IMR-90 (cell line): Measurements from ENCODE around the gene ADCK2. TPM values are rescaled to one million over a fixed set of nuclear protein-coding genes. Genes with fewer than 3 reads are reported as not detected.

Experiments used
- ATAC-seq: fragments of 200-7000 bp; cut with Tn5 transposase; 2 replicates; pipeline ENCODE4 v1.9.1; 2020; ENCODE audit warnings: low read depth, mild to moderate bottlenecking, moderate library complexity
- BruUV-seq: library from RNA; stranded (reverse); fragments of 400-500 nt; replicated peaks from 2 replicates; lab custom pipeline; 2021; lab: Mats Ljungman, UMichigan
- CTCF ChIA-PET: fragments of 300-600 bp; formaldehyde crosslinking; extraction: SDS; loops from one replicate; lab custom pipeline; 2021; ENCODE audit warnings: antibody characterized with exemption; lab: Yijun Ruan, JAX
- POLR2A ChIA-PET: fragments of 300-600 bp; sonication (Branson Sonifier 250); formaldehyde crosslinking; loops from one replicate; lab custom pipeline; 2022; ENCODE audit warnings: antibody characterized with exemption; ENCODE audit not compliant: unreplicated experiment; lab: Charles Lee
- DNase-seq: peaks from one replicate; pipeline ENCODE4 v3.0.0; 2013
- H2AFZ ChIP-seq: replicated peaks from 2 replicates; pipeline ENCODE3; 2013; ENCODE audit warnings: low read length, mild to moderate bottlenecking; ENCODE audit not compliant: poor library complexity
- H2AK5ac ChIP-seq: 2 replicates; pipeline ENCODE4 v1.6.1; 2013; ENCODE audit warnings: low read depth, low read length, inconsistent platforms
- H2AK9ac ChIP-seq: replicated peaks from 2 replicates; pipeline ENCODE3; 2013; ENCODE audit warnings: mild to moderate bottlenecking, low read depth, low read length, moderate library complexity; ENCODE audit not compliant: poor library complexity
- H2BK120ac ChIP-seq: 2 replicates; pipeline ENCODE4 v1.6.1; 2013; ENCODE audit warnings: low read depth, low read length, inconsistent platforms
- H2BK15ac ChIP-seq: 3 replicates; pipeline ENCODE4 v1.6.1; 2013; ENCODE audit warnings: low read depth, low read length, inconsistent platforms
- H2BK20ac ChIP-seq: 2 replicates; pipeline ENCODE4 v1.6.1; 2013; ENCODE audit warnings: low read depth, mild to moderate bottlenecking, inconsistent platforms, low read length, moderate library complexity
- H2BK5ac ChIP-seq: 2 replicates; pipeline ENCODE4 v1.6.1; 2013; ENCODE audit warnings: mild to moderate bottlenecking, low read depth, low read length, inconsistent platforms; ENCODE audit not compliant: poor library complexity, severe bottlenecking
- H3K14ac ChIP-seq: replicated peaks from 2 replicates; pipeline ENCODE4 v1.6.1; 2013; ENCODE audit warnings: low read depth, low read length, inconsistent platforms
- H3K18ac ChIP-seq: 2 replicates; pipeline ENCODE4 v1.6.1; 2013; ENCODE audit warnings: low read depth, low read length, control low read depth
- H3K23ac ChIP-seq: 2 replicates; pipeline ENCODE4 v1.6.1; 2013; ENCODE audit warnings: low read depth, low read length, inconsistent platforms
- H3K27ac ChIP-seq: 2 replicates; pipeline ENCODE4 v1.5.1; 2013; ENCODE audit warnings: mild to moderate bottlenecking, control low read depth, low read length; ENCODE audit not compliant: insufficient read depth
- H3K27me3 ChIP-seq: 2 replicates; pipeline ENCODE4 v1.6.1; 2013; ENCODE audit warnings: low read length; ENCODE audit not compliant: control insufficient read depth, insufficient read depth
- H3K36me3 ChIP-seq: 2 replicates; pipeline ENCODE4 v1.6.1; 2013; ENCODE audit warnings: low read length, mixed read lengths; ENCODE audit not compliant: control insufficient read depth, insufficient read depth
- H3K4ac ChIP-seq: 2 replicates; pipeline ENCODE4 v1.6.1; 2013; ENCODE audit warnings: low read depth, low read length, inconsistent platforms
- H3K4me1 ChIP-seq: 2 replicates; pipeline ENCODE4 v1.6.1; 2013; ENCODE audit warnings: low read length, mixed read lengths; ENCODE audit not compliant: control insufficient read depth, insufficient read depth
- H3K4me2 ChIP-seq: 2 replicates; pipeline ENCODE4 v1.6.1; 2013; ENCODE audit warnings: low read depth, mild to moderate bottlenecking, control low read depth, low read length, moderate library complexity
- H3K4me3 ChIP-seq: 2 replicates; pipeline ENCODE4 v1.5.1; 2013; ENCODE audit warnings: low read depth, mild to moderate bottlenecking, control low read depth, low read length, moderate library complexity; ENCODE audit not compliant: insufficient read depth
- H3K56ac ChIP-seq: 2 replicates; pipeline ENCODE4 v1.6.1; 2013; ENCODE audit warnings: low read length, inconsistent platforms; ENCODE audit not compliant: insufficient read depth; ENCODE audit errors: extremely low read depth
- H3K79me1 ChIP-seq, 2 experiments: 2 replicates each; pipeline ENCODE4 v1.6.1; 2013; ENCODE audit warnings: low read length in 2 of 2, inconsistent platforms in 1 of 2, low read depth in 1 of 2
- H3K9ac ChIP-seq: 2 replicates; pipeline ENCODE4 v1.6.1; 2013; ENCODE audit warnings: low read depth, low read length, control low read depth
- H3K9me1 ChIP-seq: 2 replicates; pipeline ENCODE4 v1.6.1; 2013; ENCODE audit warnings: low read length, inconsistent platforms; ENCODE audit not compliant: insufficient read depth
- H3K9me3 ChIP-seq: 2 replicates; pipeline ENCODE4 v1.6.1; 2013; ENCODE audit warnings: low read length; ENCODE audit not compliant: control insufficient read depth, insufficient read depth
- H4K20me1 ChIP-seq: 2 replicates; pipeline ENCODE4 v1.6.1; 2013; ENCODE audit warnings: low read length, inconsistent platforms; ENCODE audit not compliant: insufficient read depth
- H4K5ac ChIP-seq: 2 replicates; pipeline ENCODE4 v1.6.1; 2013; ENCODE audit warnings: mild to moderate bottlenecking, low read depth, low read length, control low read depth
- H4K8ac ChIP-seq, 2 experiments: 2 replicates each; pipeline ENCODE4 v1.6.1; 2013; ENCODE audit warnings: low read depth in 2 of 2, low read length in 2 of 2, control low read depth in 1 of 2, inconsistent platforms in 1 of 2
- H4K91ac ChIP-seq: 2 replicates; pipeline ENCODE4 v1.6.1; 2013; ENCODE audit warnings: low read depth, low read length, inconsistent platforms; ENCODE audit not compliant: insufficient read depth
- BHLHE40 ChIP-seq: fragments of 150-350 bp; IDR thresholded peaks from 2 replicates; pipeline ENCODE4 v1.6.1; 2016; ENCODE audit warnings: mild to moderate bottlenecking, low read depth, low read length
- CEBPB ChIP-seq: IDR thresholded peaks from 2 replicates; pipeline ENCODE4 v1.6.1; 2012; ENCODE audit warnings: low read depth, low read length, improper control_type of control experiment
- FOS ChIP-seq: fragments of 150-350 bp; IDR thresholded peaks from 2 replicates; pipeline ENCODE4 v1.6.1; 2016; ENCODE audit warnings: low read depth, low read length
- MAZ ChIP-seq: IDR thresholded peaks from 2 replicates; pipeline ENCODE4 v1.6.1; 2012; ENCODE audit warnings: low read depth, mild to moderate bottlenecking, low read length, improper control_type of control experiment, moderate library complexity, borderline replicate concordance
- MXI1 ChIP-seq: IDR thresholded peaks from 2 replicates; pipeline ENCODE4 v1.6.1; 2012; ENCODE audit warnings: low read depth, mild to moderate bottlenecking, low read length, moderate library complexity, borderline replicate concordance
- NFE2L2 ChIP-seq: fragments of 150-350 bp; IDR thresholded peaks from 2 replicates; pipeline ENCODE4 v1.6.1; 2016; ENCODE audit warnings: low read depth, mild to moderate bottlenecking, low read length
- RAD21 ChIP-seq: IDR thresholded peaks from 2 replicates; pipeline ENCODE4 v1.6.1; 2012; ENCODE audit warnings: low read length, improper control_type of control experiment
- RCOR1 ChIP-seq: IDR thresholded peaks from 2 replicates; pipeline ENCODE4 v1.6.1; 2012; ENCODE audit warnings: mild to moderate bottlenecking, low read length, improper control_type of control experiment; ENCODE audit not compliant: insufficient replicate concordance
- RFX5 ChIP-seq: IDR thresholded peaks from 2 replicates; pipeline ENCODE4 v1.8.0; 2012; ENCODE audit warnings: low read depth, mild to moderate bottlenecking, low read length, moderate library complexity
- WGBS, 2 experiments: methylation state at CpG; one replicate each; pipeline versions ENCODE4 v1.1.5 to v1.1.7; 2013; ENCODE audit warnings: missing lambda C conversion rate in 2 of 2; ENCODE audit not compliant: insufficient read length in 1 of 2; ENCODE audit errors: extremely low coverage in 2 of 2; 5-methylcytosine and 5-hydroxymethylcytosine counted together
- dilution Hi-C: fragments of 300-500 bp; cut with HindIII; formaldehyde crosslinking; loops from one replicate; pipeline ENCODE4 v1.14.3; 2018; ENCODE audit warnings: low sequenced_read_pairs; ENCODE audit not compliant: unreplicated experiment
- in situ Hi-C: fragments of 300-500 bp; cut with MboI; formaldehyde crosslinking; loops from 3 replicates; pipeline ENCODE4 v1.14.3; 2019; ENCODE audit warnings: low sequenced_read_pairs, inconsistent platforms, mixed read lengths
- intact Hi-C: fragments of 100-400 bp; cut with micrococcal nuclease; formaldehyde crosslinking; loops from 2 replicates; pipeline ENCODE4 v1.10.0; 2022
- polyA plus RNA-seq, 3 experiments: library from polyadenylated mRNA; depleted of rRNA; stranded (reverse); fragments of >200 nt; gene quantifications; 2 replicates each; pipeline ENCODE4 v1.2.3, GENCODE V29; 2012; ENCODE audit warnings: low replicate concordance in 1 of 3
- total RNA-seq: library from RNA; depleted of rRNA; stranded (reverse); fragments of >200 nt; gene quantifications from 2 replicates; pipeline ENCODE4 v1.2.3, GENCODE V29; 2012
- TF ChIP-seq, protein P1 (sequence below): fragments of 150-350 bp; IDR thresholded peaks from 2 replicates; pipeline ENCODE4 v1.6.1; 2016; ENCODE audit warnings: low read depth, mild to moderate bottlenecking, low read length, moderate library complexity, borderline replicate concordance
- TF ChIP-seq, protein P2 (sequence below): conservative IDR thresholded peaks from 2 replicates; pipeline ENCODE4 v1.5.1; 2012; ENCODE audit warnings: mild to moderate bottlenecking, low read depth, low read length, improper control_type of control experiment

Gene ADCK2
- total and polyA plus RNA-seq, 2 of the 4 experiments (the other 2 are of a cell fraction) = 7.1 to 10.0 TPM

DNA sequence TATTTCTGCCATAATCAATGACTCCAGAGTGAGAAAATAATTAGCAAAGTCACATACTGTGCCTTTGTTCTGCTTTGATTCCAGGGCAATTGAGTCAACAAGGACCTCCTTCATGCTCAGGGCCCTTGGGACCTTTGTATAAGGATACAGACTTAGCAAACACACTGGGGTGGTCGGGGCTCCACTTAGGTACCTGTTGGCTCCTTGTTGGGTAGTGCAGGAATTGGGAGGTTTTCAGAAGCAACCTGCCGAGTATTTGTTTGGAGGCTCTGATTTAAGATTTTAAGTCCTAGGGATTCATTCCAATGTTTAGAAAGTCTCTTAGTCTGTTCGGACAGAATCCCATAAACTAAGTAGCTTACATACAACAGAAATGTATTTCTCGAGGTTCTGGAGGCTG, 3.0 kb downstream of the ADCK2 start:
- peaks cover 1% of the 10 kb centered on the region; the same call in 1 of the 2 replicates for H3K27me3 ChIP-seq
- H2AFZ ChIP-seq = no peak overlapping the region
- H3K14ac ChIP-seq = no peak overlapping the region
- H3K4ac ChIP-seq = no peak overlapping the region
- H3K18ac ChIP-seq = no peak overlapping the region
- peaks cover 4% of the 10 kb centered on the region; the same call in 1 of the 2 replicates for H3K9me1 ChIP-seq
- TF ChIP-seq, protein P1, sequence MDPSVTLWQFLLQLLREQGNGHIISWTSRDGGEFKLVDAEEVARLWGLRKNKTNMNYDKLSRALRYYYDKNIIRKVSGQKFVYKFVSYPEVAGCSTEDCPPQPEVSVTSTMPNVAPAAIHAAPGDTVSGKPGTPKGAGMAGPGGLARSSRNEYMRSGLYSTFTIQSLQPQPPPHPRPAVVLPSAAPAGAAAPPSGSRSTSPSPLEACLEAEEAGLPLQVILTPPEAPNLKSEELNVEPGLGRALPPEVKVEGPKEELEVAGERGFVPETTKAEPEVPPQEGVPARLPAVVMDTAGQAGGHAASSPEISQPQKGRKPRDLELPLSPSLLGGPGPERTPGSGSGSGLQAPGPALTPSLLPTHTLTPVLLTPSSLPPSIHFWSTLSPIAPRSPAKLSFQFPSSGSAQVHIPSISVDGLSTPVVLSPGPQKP = no peak
- TF ChIP-seq RCOR1 (no peak), RAD21 (no peak), RFX5 (no peak), CEBPB (no peak), FOS (no peak), NFE2L2 (no peak), BHLHE40 (no peak), MXI1 (no peak), MAZ (no peak)
- TF ChIP-seq, protein P2, sequence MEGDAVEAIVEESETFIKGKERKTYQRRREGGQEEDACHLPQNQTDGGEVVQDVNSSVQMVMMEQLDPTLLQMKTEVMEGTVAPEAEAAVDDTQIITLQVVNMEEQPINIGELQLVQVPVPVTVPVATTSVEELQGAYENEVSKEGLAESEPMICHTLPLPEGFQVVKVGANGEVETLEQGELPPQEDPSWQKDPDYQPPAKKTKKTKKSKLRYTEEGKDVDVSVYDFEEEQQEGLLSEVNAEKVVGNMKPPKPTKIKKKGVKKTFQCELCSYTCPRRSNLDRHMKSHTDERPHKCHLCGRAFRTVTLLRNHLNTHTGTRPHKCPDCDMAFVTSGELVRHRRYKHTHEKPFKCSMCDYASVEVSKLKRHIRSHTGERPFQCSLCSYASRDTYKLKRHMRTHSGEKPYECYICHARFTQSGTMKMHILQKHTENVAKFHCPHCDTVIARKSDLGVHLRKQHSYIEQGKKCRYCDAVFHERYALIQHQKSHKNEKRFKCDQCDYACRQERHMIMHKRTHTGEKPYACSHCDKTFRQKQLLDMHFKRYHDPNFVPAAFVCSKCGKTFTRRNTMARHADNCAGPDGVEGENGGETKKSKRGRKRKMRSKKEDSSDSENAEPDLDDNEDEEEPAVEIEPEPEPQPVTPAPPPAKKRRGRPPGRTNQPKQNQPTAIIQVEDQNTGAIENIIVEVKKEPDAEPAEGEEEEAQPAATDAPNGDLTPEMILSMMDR = no peak
- no peaks in the 10 kb centered on the region for H4K20me1 ChIP-seq
- dilution Hi-C loops (no loop called here), in situ Hi-C loops (no loop called here), intact Hi-C loops (loop anchor here (1.0 to 5.0 kb wide), 2 partner anchors 339 to 857 kb away; partner anchors contain the start of gene MRPS33)
- H4K5ac ChIP-seq = no peak overlapping the region
- no peak overlapping the region for H2BK120ac ChIP-seq
- no peak overlapping the region for H2AK9ac ChIP-seq
- no CpG with 5 or more reads among the region's 4 CpGs for WGBS, 2 experiments
- no peak overlapping the region for H3K4me2 ChIP-seq
- H3K23ac ChIP-seq = no peak overlapping the region
- no peak overlapping the region for H3K56ac ChIP-seq
- no TSS peak for BruUV-seq
- no peak overlapping the region for H4K8ac ChIP-seq
- no peaks in the 10 kb centered on the region for H3K9me3 ChIP-seq
- no peak overlapping the region for H2BK15ac ChIP-seq
- H3K9ac ChIP-seq = no peak overlapping the region
- no peak overlapping the region for H2AK5ac ChIP-seq
- H3K4me3 ChIP-seq = no peak overlapping the region
- ATAC-seq = no peak
- 0 out of 2 replicates have a peak, but pooled peaks cover 2% of the 10 kb centered on the region for H3K36me3 ChIP-seq
- H3K4me1 ChIP-seq = 0 out of 2 replicates have a peak, but pooled peaks cover 2% of the 10 kb centered on the region
- H2BK5ac ChIP-seq = no peak overlapping the region
- H3K79me1 ChIP-seq = peaks cover 4 to 6% of the 10 kb centered on the region in 2 experiments; a peak in 1 of 4 replicates
- H4K91ac ChIP-seq = no peak overlapping the region
- no peak for DNase-seq
- CTCF ChIA-PET = interaction anchor here (0.6 to 1.2 kb wide), 2 partner anchors 336 to 862 kb away, joined by 3 to 7 read pairs; no protein-coding TSS in a partner anchor
- POLR2A ChIA-PET = no interaction called here
- no peak overlapping the region for H3K27ac ChIP-seq
- H2BK20ac ChIP-seq = no peak overlapping the region
